ENCODE results near the gene WDR37. TPM values are rescaled to one million over a fixed set of nuclear protein-coding genes. Genes with fewer than 3 reads are reported as not detected.

The WDR37 gene
- total RNA-seq, 4 donors from 2014 or later, result 11.4 to 30.3 (median 17.4) TPM

DNA sequence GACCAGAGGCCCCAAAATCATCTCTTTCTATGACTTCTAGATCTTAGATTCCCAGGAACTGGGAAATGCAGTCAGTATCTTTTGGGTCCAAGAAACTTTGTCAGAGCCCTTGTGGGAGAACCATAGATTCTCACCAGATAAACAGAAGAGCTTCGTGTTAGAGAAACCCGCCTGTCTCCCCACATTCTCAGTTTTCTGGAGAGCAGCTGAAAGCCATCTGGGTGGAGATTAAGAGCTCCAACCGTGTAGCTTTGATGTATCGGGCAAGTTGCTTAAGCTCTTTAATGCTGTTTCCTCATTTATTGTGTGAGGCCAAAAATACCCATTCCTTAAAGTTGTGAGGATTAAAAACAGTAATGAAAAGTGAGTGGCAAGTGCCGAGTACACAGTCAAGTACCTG is 107.6 kb downstream of the WDR37 start:
- ATAC-seq (ENCODE audit: low FRiP score), result no peak
- TF ChIP-seq, protein P1, sequence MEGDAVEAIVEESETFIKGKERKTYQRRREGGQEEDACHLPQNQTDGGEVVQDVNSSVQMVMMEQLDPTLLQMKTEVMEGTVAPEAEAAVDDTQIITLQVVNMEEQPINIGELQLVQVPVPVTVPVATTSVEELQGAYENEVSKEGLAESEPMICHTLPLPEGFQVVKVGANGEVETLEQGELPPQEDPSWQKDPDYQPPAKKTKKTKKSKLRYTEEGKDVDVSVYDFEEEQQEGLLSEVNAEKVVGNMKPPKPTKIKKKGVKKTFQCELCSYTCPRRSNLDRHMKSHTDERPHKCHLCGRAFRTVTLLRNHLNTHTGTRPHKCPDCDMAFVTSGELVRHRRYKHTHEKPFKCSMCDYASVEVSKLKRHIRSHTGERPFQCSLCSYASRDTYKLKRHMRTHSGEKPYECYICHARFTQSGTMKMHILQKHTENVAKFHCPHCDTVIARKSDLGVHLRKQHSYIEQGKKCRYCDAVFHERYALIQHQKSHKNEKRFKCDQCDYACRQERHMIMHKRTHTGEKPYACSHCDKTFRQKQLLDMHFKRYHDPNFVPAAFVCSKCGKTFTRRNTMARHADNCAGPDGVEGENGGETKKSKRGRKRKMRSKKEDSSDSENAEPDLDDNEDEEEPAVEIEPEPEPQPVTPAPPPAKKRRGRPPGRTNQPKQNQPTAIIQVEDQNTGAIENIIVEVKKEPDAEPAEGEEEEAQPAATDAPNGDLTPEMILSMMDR (IDR thresholded peaks at IDR 0.05), result no peak
- no peak for DNase-seq (ENCODE audit: low spot score)

DNA sequence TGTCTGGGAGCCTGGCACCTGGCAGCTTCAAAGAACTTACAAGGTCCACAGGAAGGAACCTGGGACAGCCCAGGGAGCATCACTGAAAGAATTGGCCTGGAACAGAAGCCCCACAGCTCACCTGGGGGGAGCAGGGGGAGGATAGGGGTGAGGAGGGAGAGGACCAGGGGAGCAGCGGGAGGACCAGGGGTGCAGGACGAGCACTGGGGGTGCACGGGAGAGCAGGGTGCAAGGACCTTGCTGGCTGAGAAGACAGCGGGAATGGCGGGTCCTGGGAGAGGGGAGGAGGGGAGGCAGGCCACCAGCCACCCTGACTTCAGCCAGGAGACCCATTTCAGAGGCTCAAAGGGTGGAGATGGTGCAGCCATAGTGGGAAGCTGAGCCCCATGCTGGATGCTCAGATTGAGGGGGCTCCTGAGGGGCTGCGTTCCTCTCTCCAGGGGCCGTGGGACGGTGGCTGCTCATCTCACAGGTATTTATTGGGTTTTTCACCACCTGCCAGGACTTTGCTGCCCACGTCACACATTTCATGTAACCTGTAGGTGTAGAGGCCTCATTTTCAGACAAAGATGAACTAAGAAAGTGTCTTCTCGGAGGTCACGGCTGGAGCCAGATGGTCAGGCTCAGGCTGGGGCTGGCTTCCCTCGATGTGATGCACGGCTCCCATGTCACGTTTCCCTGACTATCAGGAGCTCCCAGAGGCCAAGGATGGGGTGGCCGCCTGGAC is 110.1 kb downstream of the WDR37 start:
- no peak for DNase-seq (ENCODE audit: low spot score)
- TF ChIP-seq, protein P1 (IDR thresholded peaks at IDR 0.05), result no peak
- ATAC-seq (ENCODE audit: low FRiP score), result no peak

DNA sequence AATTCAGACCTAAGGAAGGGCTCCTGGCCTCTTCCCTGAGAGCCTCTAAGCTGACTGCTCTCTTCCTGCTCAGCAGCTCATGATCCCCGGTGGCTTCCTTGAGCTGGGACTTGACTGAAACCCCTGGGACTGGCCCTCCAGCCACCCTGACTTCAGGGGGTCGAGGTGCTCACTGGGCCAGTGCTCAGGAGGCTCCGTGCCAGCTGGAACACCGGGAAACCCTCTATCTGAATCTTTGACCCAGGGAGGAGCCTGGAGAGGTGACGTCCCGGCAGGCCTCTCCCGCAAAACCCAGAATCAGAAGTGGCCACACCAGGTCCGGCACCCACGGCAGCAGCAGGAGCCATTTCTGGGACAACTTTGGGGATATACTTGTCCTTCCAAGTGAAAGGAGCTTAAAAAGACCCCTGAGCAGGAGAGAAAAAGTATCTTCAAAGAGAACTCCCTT is 110.7 kb downstream of the WDR37 start:
- no peak for ATAC-seq (ENCODE audit: low FRiP score)
- TF ChIP-seq, protein P1 (IDR thresholded peaks at IDR 0.05), result no peak
- DNase-seq (ENCODE audit: low spot score), result no peak

DNA sequence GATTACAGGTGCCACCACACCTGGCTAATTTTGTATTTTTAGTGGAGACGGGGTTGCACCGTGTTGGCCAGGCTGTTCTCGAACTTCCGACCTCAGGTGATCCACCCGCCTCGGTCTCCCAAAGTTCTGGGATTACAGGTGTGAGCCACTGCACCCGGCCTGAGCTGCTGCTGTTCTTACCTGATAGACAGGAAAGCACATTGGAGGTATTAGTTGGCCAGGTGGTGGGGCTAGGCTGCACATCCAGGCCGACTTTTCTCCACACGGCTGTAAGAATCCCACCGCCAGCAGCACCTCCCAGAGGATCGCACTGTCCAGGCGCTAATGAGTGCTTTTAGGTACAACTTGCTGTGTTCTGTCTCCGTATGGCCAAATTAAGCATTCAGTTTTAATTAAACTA is 112.6 kb downstream of the WDR37 start:
- ATAC-seq (ENCODE audit: low FRiP score) (no peak), DNase-seq (ENCODE audit: low spot score) (no peak)
- TF ChIP-seq, protein P1 (IDR thresholded peaks at IDR 0.05), result no peak

DNA sequence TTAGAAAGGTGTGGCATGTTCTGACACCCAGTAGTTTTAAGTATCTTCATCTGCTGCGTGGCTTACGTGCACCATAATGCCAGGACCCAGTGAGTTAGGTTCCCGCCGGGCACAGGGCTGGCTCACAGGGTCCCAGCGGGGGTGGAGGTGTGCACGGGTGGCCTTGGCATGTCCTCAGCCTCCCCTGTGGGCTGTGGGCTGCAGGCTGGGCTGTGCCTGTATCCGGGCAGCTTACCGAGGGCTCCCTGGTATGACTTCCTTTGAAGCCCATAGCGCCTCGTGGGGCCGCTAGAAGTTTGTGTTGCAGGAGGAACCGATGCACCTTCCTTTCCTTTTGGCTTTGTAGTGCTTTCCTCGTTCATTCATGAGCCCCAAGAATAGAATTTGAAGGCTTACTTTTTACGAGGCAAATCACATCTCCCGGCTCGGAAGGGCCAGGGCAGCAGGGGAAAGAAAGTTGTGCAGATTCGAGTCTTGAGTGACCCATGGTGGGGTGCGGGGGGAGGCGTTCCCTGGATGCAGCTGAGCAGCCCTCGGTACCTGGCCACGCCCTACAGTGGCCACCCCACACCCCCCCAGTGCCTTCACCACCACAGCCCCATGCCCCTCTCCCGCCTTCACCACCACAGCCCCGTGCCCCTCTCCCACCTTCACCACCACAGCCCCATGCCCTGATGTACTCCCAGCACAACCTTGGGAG is 113.2 kb downstream of the WDR37 start:
- DNase-seq (ENCODE audit: low spot score) (no peak), ATAC-seq (ENCODE audit: low FRiP score) (no peak)
- TF ChIP-seq, protein P1 (IDR thresholded peaks at IDR 0.05), result no peak

DNA sequence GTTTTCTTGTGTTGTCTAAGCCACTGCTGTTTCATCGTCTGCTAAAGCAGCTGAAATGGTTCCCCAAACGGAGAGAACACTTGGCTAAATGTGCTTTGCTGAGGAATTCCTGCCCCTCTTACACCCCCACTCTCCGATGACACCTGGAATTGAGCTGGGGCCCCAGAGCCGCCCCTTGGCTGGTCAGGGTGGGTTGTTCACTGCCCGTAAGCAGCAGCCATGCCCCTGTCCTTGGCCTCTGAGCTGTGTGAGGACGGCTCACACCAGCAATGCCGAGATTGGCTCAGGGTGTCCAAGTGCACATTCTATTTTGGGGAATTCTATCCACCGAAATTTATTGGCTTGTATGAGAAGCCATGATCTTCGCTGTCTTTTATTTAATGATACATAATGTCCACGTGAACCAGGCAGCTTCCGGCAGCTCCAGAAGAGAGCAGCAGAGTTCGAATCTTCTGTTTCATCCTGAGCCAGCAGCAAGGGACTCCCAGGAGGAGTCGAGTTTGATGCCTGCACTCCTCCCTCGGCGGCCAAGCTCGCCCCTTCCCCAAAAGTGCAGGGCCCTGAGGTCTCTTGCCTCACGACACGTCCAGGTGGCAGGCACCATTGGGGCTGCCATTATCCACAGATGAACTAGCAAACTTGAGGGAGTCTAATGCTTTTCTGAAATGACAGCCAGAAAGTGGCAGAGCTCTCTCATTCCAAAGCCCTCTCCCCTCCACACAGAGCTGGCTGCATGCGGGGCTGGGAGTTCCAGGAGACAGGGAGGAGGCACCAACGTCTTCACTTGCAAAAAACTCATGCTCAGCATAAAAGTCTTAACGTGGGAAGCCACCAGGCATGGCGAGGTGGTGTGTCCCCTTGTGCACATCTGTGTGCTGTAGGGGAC is 114.0 kb downstream of the WDR37 start:
- DNase-seq (ENCODE audit: low spot score) (no peak), ATAC-seq (ENCODE audit: low FRiP score) (no peak)
- TF ChIP-seq, protein P1 (IDR thresholded peaks at IDR 0.05), result no peak
